HepG2 (cell line): ENCODE measurements around the gene KIF22. TPM values are rescaled to one million over a fixed set of nuclear protein-coding genes. Genes with fewer than 3 reads are reported as not detected.
A peak's percentile ranks its signal among the peaks of the same experiment; 100 is the strongest.

Experiments
- ARID2 ChIP-seq: sonication (generic); formaldehyde crosslinking; IDR thresholded peaks from 2 replicates; pipeline ENCODE4 v1.8.1; 2022; ENCODE audit warnings: mild to moderate bottlenecking, missing genetic modification reagents, borderline replicate concordance
- DDIT3 ChIP-seq: sonication (generic); formaldehyde crosslinking; IDR thresholded peaks from 2 replicates; pipeline ENCODE4 v1.4.0; 2020; ENCODE audit warnings: mild to moderate bottlenecking, missing genetic modification reagents
- ELK4 ChIP-seq: sonication (generic); formaldehyde crosslinking; IDR thresholded peaks from 2 replicates; pipeline ENCODE4 v1.9.0; 2021; ENCODE audit warnings: missing genetic modification reagents, borderline replicate concordance
- FOXJ3 ChIP-seq: sonication (generic); formaldehyde crosslinking; IDR thresholded peaks from 2 replicates; pipeline ENCODE4 v1.4.0; 2020; ENCODE audit warnings: missing genetic modification reagents, mild to moderate bottlenecking, borderline replicate concordance
- MAFK ChIP-seq, 2 experiments: IDR thresholded peaks in 1 of 2; conservative IDR thresholded peaks in 1 of 2; 2 replicates each; pipeline ENCODE4 v1.6.1; 2011; ENCODE audit warnings: improper control_type of control experiment in 2 of 2, low read length in 2 of 2
- MAZ ChIP-seq, 2 experiments: sonication (generic) in 1 of 2; formaldehyde crosslinking in 1 of 2; IDR thresholded peaks; 2 replicates each; pipeline versions ENCODE4 v1.5.0 to v1.6.1; 2012 to 2020; ENCODE audit warnings: low read depth in 2 of 2, mild to moderate bottlenecking in 2 of 2, borderline replicate concordance in 1 of 2, improper control_type of control experiment in 1 of 2, low read length in 1 of 2, missing genetic modification reagents in 1 of 2, moderate library complexity in 1 of 2
- POGZ ChIP-seq: sonication (generic); formaldehyde crosslinking; IDR thresholded peaks from 2 replicates; pipeline ENCODE4 v1.4.0; 2020; ENCODE audit warnings: mild to moderate bottlenecking, missing genetic modification reagents
- POLR2AphosphoS5 ChIP-seq: IDR thresholded peaks from 2 replicates; pipeline ENCODE4 v1.6.1; 2012; ENCODE audit warnings: low read depth, low read length
- RNF2 ChIP-seq: fragments of 450-650 bp; conservative IDR thresholded peaks from 2 replicates; pipeline ENCODE4 v1.6.1; 2016; ENCODE audit warnings: low read depth
- SP2 ChIP-seq: sonication (generic); formaldehyde crosslinking; IDR thresholded peaks from 2 replicates; pipeline ENCODE4 v1.5.1; 2020; ENCODE audit warnings: mild to moderate bottlenecking, missing genetic modification reagents
- SRSF1 ChIP-seq: fragments of 200-400 bp; formaldehyde crosslinking; optimal IDR thresholded peaks from 2 replicates; pipeline ENCODE3; 2017; ENCODE audit warnings: mild to moderate bottlenecking, low read depth, low read length, moderate library complexity
- ZNF160 ChIP-seq: sonication (generic); formaldehyde crosslinking; IDR thresholded peaks from 2 replicates; pipeline ENCODE4 v1.8.0; 2022; ENCODE audit warnings: mild to moderate bottlenecking, inconsistent platforms, missing genetic modification reagents
- ZNF3 ChIP-seq: IDR thresholded peaks from 2 replicates; pipeline ENCODE4 v1.7.0; 2017; ENCODE audit warnings: inconsistent platforms
- ZNF607 ChIP-seq: sonication (generic); formaldehyde crosslinking; IDR thresholded peaks from 2 replicates; pipeline ENCODE4 v1.5.1; 2020; ENCODE audit warnings: missing genetic modification reagents, mild to moderate bottlenecking, borderline replicate concordance
- ZNF652 ChIP-seq: IDR thresholded peaks from 2 replicates; pipeline ENCODE4 v1.6.1; 2016; ENCODE audit warnings: low read depth, borderline replicate concordance
- ZNF775 ChIP-seq: sonication (generic); formaldehyde crosslinking; IDR thresholded peaks from 2 replicates; pipeline ENCODE4 v1.4.0; 2020; ENCODE audit warnings: missing genetic modification reagents, mild to moderate bottlenecking, moderate library complexity, borderline replicate concordance
- ZNF850 ChIP-seq: sonication (generic); formaldehyde crosslinking; conservative IDR thresholded peaks from 2 replicates; pipeline ENCODE4 v1.9.0; 2021; ENCODE audit warnings: mild to moderate bottlenecking, missing genetic modification reagents
- polyA plus RNA-seq, 8 experiments: library from polyadenylated mRNA; depleted of rRNA in 3 of 8; stranded (reverse) in 7 of 8; unstranded in 1 of 8; fragments of >200 nt; fragmentation: Illumina TruSeq in 4 of 8; extraction: Trizol in 4 of 8; gene quantifications; 2 replicates each; pipeline versions ENCODE4 v1.2.1 to v1.2.3, GENCODE V29; 2011 to 2016; ENCODE audit warnings: low read depth in 4 of 8, missing spikeins in 1 of 8, mixed read lengths in 1 of 8; ENCODE audit not compliant: insufficient read depth in 1 of 8
- total RNA-seq, 5 experiments: library from RNA; depleted of rRNA; stranded (reverse); fragments of >200 nt; fragmentation: Illumina TruSeq; extraction: Trizol; gene quantifications; 2 replicates each; pipeline ENCODE4 v1.2.3, GENCODE V29; 2016; ENCODE audit warnings: low read depth in 1 of 5
- TF ChIP-seq, protein P1 (sequence below), 2 experiments: sonication (generic) in 1 of 2; formaldehyde crosslinking in 1 of 2; IDR thresholded peaks; 2 replicates each; pipeline versions ENCODE4 v1.5.1 to v1.6.1; 2011 to 2020; ENCODE audit warnings: borderline replicate concordance in 1 of 2, low read depth in 1 of 2, low read length in 1 of 2, mild to moderate bottlenecking in 1 of 2, missing genetic modification reagents in 1 of 2, moderate library complexity in 1 of 2
- TF ChIP-seq, protein P2 (sequence below): sonication (generic); formaldehyde crosslinking; IDR thresholded peaks from 2 replicates; pipeline ENCODE4 v1.5.1; 2020; ENCODE audit warnings: mild to moderate bottlenecking, missing genetic modification reagents, borderline replicate concordance
- TF ChIP-seq, protein P3 (sequence below): sonication (generic); formaldehyde crosslinking; IDR thresholded peaks from 2 replicates; pipeline ENCODE4 v1.5.0; 2020; ENCODE audit warnings: missing genetic modification reagents

KIF22 gene
- total and polyA plus RNA-seq, 2 of the 13 experiments (the other 11 are each of a cell fraction or from before 2014, with no cell fraction given): 95.8 to 118 TPM

GRCh38 chr16:29790183-29790948 is at the start of gene KIF22 (continued):
- TF ChIP-seq, protein P1, sequence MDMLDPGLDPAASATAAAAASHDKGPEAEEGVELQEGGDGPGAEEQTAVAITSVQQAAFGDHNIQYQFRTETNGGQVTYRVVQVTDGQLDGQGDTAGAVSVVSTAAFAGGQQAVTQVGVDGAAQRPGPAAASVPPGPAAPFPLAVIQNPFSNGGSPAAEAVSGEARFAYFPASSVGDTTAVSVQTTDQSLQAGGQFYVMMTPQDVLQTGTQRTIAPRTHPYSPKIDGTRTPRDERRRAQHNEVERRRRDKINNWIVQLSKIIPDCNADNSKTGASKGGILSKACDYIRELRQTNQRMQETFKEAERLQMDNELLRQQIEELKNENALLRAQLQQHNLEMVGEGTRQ (IDR thresholded peaks at IDR 0.05; ENCODE audit: low read depth, low read length): no peak
- TF ChIP-seq, protein P1 (CRISPR knock-in tag; IDR thresholded peaks at IDR 0.05; ENCODE audit: borderline replicate concordance): peak; percentile 24; the same call in 1 of the 2 replicates
- no peak for TF ChIP-seq DDIT3
- TF ChIP-seq, protein P2, sequence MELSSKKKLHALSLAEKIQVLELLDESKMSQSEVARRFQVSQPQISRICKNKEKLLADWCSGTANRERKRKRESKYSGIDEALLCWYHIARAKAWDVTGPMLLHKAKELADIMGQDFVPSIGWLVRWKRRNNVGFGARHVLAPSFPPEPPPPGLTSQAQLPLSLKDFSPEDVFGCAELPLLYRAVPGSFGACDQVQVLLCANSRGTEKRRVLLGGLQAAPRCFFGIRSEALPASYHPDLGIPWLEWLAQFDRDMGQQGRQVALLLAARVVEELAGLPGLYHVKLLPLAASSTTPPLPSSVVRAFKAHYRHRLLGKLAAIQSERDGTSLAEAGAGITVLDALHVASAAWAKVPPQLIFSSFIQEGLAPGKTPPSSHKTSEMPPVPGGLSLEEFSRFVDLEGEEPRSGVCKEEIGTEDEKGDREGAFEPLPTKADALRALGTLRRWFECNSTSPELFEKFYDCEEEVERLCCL: peak; percentile 93; the same call in 1 of the 2 replicates
- TF ChIP-seq POLR2AphosphoS5: peak; percentile 94
- TF ChIP-seq ZNF160 (CRISPR knock-in tag): peak; percentile 77
- 0 out of 2 replicates have a peak, but pooled peaks have one; percentile 30 for TF ChIP-seq ELK4 (CRISPR knock-in tag)
- no peak for TF ChIP-seq MAFK (conservative IDR thresholded peaks at IDR 0.05 in 1 of 2, IDR thresholded peaks at IDR 0.05 in 1 of 2; ENCODE audit: low read length in 2 of 2)
- no peak; the same call in 1 of the 2 replicates for TF ChIP-seq MAZ (IDR thresholded peaks at IDR 0.05; ENCODE audit: borderline replicate concordance, low read depth, low read length)
- TF ChIP-seq MAZ (CRISPR knock-in tag; IDR thresholded peaks at IDR 0.05; ENCODE audit: low read depth): peak; percentile 95
- TF ChIP-seq ARID2: peak; percentile 82; the same call in 1 of the 2 replicates
- no peak for TF ChIP-seq ZNF3
- peak; percentile 89 for TF ChIP-seq ZNF607 (CRISPR knock-in tag)
- no peak for TF ChIP-seq FOXJ3 (CRISPR knock-in tag)
- peak; percentile 92 for TF ChIP-seq POGZ (CRISPR knock-in tag)
- TF ChIP-seq, protein P3, sequence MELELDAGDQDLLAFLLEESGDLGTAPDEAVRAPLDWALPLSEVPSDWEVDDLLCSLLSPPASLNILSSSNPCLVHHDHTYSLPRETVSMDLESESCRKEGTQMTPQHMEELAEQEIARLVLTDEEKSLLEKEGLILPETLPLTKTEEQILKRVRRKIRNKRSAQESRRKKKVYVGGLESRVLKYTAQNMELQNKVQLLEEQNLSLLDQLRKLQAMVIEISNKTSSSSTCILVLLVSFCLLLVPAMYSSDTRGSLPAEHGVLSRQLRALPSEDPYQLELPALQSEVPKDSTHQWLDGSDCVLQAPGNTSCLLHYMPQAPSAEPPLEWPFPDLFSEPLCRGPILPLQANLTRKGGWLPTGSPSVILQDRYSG: no peak; the same call in none of the 2 replicates
- no peak; the same call in 1 of the 2 replicates for TF ChIP-seq ZNF652 (CRISPR knock-in tag)
- TF ChIP-seq ZNF850: no peak
- peak; percentile 63; the same call in 1 of the 2 replicates for TF ChIP-seq RNF2
- no peak; the same call in 1 of the 2 replicates for TF ChIP-seq ZNF775 (CRISPR knock-in tag)
- peak; percentile 98 for TF ChIP-seq SP2
- TF ChIP-seq SRSF1: peak; percentile 65
